Aorta (tissue), 5 donors: Measurements from ENCODE around the gene RABGGTB. TPM values are rescaled to one million over a fixed set of nuclear protein-coding genes. Genes with fewer than 3 reads are reported as not detected.
"Not testable (repeated sequence)": the region's sequence is repeated elsewhere in the genome, so short reads cannot be mapped to it uniquely, and the experiment has no call there.

Source experiments
- ATAC-seq: fragments of 200-7000 bp; cut with Tn5 transposase; one replicate; pipeline ENCODE4 v1.9.1; 2022; ENCODE audit warnings: moderate library complexity; ENCODE audit not compliant: low FRiP score
- DNase-seq, 2 donors: peaks; one replicate each; pipeline ENCODE4 v3.0.0-alpha.2; 2020
- H3K27ac ChIP-seq, 2 donors: one replicate each; pipeline ENCODE4 v1.5.1; 2013; ENCODE audit warnings: low read length in 2 of 2, mild to moderate bottlenecking in 2 of 2, moderate library complexity in 2 of 2, control low read depth in 1 of 2, inconsistent platforms in 1 of 2, low read depth in 1 of 2
- H3K27me3 ChIP-seq, 2 donors: one replicate each; pipeline ENCODE4 v1.6.1; 2013; ENCODE audit warnings: control low read depth in 1 of 2, low read length in 1 of 2, mild to moderate bottlenecking in 1 of 2, moderate library complexity in 1 of 2; ENCODE audit not compliant: insufficient read depth in 2 of 2, control insufficient read depth in 1 of 2
- H3K36me3 ChIP-seq, 2 donors: one replicate each; pipeline ENCODE4 v1.6.1; 2013; ENCODE audit warnings: control low read depth in 1 of 2, low read length in 1 of 2, mild to moderate bottlenecking in 1 of 2; ENCODE audit not compliant: insufficient read depth in 2 of 2, control insufficient read depth in 1 of 2
- H3K4me1 ChIP-seq, 2 donors: one replicate each; pipeline ENCODE4 v1.6.1; 2013; ENCODE audit warnings: low read length in 2 of 2, control low read depth in 1 of 2, mild to moderate bottlenecking in 1 of 2, moderate library complexity in 1 of 2; ENCODE audit not compliant: insufficient read depth in 2 of 2, control insufficient read depth in 1 of 2
- H3K4me3 ChIP-seq, 2 donors: one replicate each; pipeline ENCODE4 v1.5.1; 2013; ENCODE audit warnings: low read length in 2 of 2, control low read depth in 1 of 2, mild to moderate bottlenecking in 1 of 2
- H3K9me3 ChIP-seq: one replicate; pipeline ENCODE4 v1.6.1; 2013; ENCODE audit warnings: mild to moderate bottlenecking, low read length; ENCODE audit not compliant: control insufficient read depth
- WGBS, 2 donors: extraction: QIAGEN DNeasy Blood & Tissue Kit; methylation state at CpG; one replicate each; pipeline ENCODE4 v1.1.7; 2013; 5-methylcytosine and 5-hydroxymethylcytosine counted together
- intact Hi-C, 2 donors: fragments of 100-400 bp; cut with DNase I; formaldehyde crosslinking; loops; one replicate each; pipeline versions ENCODE4 v1.14.2 to v1.15.0; 2022
- polyA plus RNA-seq, 2 donors: library from polyadenylated mRNA; stranded (reverse); fragments of 200-250 nt; gene quantifications; one replicate each; pipeline ENCODE4 v1.2.3, GENCODE V29; 2013
- total RNA-seq, 2 donors: library from RNA; stranded (reverse); fragmentation: NEBNext Ultra II Directional; extraction: Animal tissue kit (Norgen Biotek cat#: 25700); gene quantifications; one replicate each; pipeline ENCODE4 v1.2.1, GENCODE V29; 2021
- donor health status: healthy with polysubstance abuse.
- donor health status: Bipolar disorder and iron deficiency.
- donor health status: DM: no; HTN: no; CAD: no.
- donor health status: DM: no; HTN: no; CAD: no.
- donor health status: DM: yes; HTN: yes; CAD: no.

RABGGTB gene
- total and polyA plus RNA-seq, 4 donors, result 53.2 to 77.3 (median 63.3) TPM

GRCh38 chr1:75797606-75798216 is 11.7 kb downstream of the RABGGTB start:
- ATAC-seq (no peak), DNase-seq (no peak)
- Histone ChIP-seq H3K4me3 (no peak overlapping the region), H3K9me3 (no peaks in the 10 kb centered on the region), H3K4me1 (no peaks in the 10 kb centered on the region), H3K27me3 (no peaks in the 10 kb centered on the region), H3K27ac (no peak overlapping the region), H3K36me3 (peaks cover 0 to 4% of the 10 kb centered on the region in 2 donors)
- WGBS, 2 donors, result 92 to 93% methylated on average over 13 of the region's 13 CpGs
- intact Hi-C loops, result no loop called here

GRCh38 chr1:75801480-75801879 is 15.4 kb downstream of the RABGGTB start:
- H3K4me3 ChIP-seq, intact Hi-C loops, DNase-seq, H3K9me3 ChIP-seq, ATAC-seq, H3K27ac ChIP-seq, H3K36me3 ChIP-seq, H3K4me1 ChIP-seq, H3K27me3 ChIP-seq: not testable (repeated sequence)
- 94 to 95% methylated on average over 2 of the region's 2 CpGs for WGBS, 2 donors

GRCh38 chr1:75808921-75809320 is 22.9 kb downstream of the RABGGTB start:
- Histone ChIP-seq H3K27ac (no peak overlapping the region), H3K4me1 (no peaks in the 10 kb centered on the region), H3K36me3 (no peaks in the 10 kb centered on the region), H3K9me3 (no peaks in the 10 kb centered on the region), H3K4me3 (no peak overlapping the region), H3K27me3 (no peaks in the 10 kb centered on the region)
- DNase-seq (no peak), ATAC-seq (no peak)
- intact Hi-C loops, result no loop called here
- WGBS, 2 donors, result 85 to 97% methylated on average over 4 of the region's 4 CpGs

GRCh38 chr1:75810113-75810512 is 24.1 kb downstream of the RABGGTB start:
- H3K36me3 ChIP-seq, DNase-seq, H3K4me1 ChIP-seq, intact Hi-C loops, H3K9me3 ChIP-seq, H3K27ac ChIP-seq, H3K4me3 ChIP-seq, ATAC-seq, H3K27me3 ChIP-seq: not testable (repeated sequence)
- WGBS, 2 donors, result 93 to 97% methylated on average over 3 of the region's 3 CpGs

GRCh38 chr1:75811211-75811981 is 25.3 kb downstream of the RABGGTB start:
- Histone ChIP-seq H3K27ac (no peak overlapping the region), H3K4me3 (no peak overlapping the region), H3K4me1 (no peaks in the 10 kb centered on the region), H3K36me3 (no peaks in the 10 kb centered on the region), H3K27me3 (no peaks in the 10 kb centered on the region), H3K9me3 (no peaks in the 10 kb centered on the region)
- WGBS, 2 donors, result 36 to 37% methylated on average over 1 of the region's 1 CpG
- ATAC-seq (no peak), DNase-seq (no peak)
- intact Hi-C loops, result no loop called here

DNA sequence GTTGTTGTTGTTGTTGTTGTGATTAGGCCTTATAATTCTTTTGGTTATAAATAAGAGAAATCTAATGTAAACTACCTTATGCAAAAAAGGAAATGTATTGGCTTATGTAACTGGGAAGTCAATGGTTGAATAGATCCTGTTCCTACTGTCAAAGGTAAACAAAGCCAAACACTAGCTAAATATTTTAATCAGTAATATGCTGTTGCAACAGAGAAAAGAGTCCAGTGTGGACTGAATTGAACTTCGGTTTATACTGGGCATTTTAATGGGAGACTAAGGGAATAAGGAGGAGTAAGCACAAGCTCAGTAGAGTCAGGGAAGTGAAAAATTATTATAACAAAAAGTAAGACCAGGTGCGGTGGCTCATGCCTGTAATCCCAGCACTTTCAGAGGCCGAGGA is 26.0 kb downstream of the RABGGTB start:
- WGBS, 2 donors, result 74 to 88% methylated on average over 3 of the region's 3 CpGs
- intact Hi-C loops, result no loop called here
- Histone ChIP-seq H3K4me3 (no peak overlapping the region), H3K4me1 (no peaks in the 10 kb centered on the region), H3K9me3 (no peaks in the 10 kb centered on the region), H3K27me3 (no peaks in the 10 kb centered on the region), H3K36me3 (no peaks in the 10 kb centered on the region), H3K27ac (no peak overlapping the region)
- ATAC-seq (no peak), DNase-seq (no peak)

GRCh38 chr1:75823596-75823995 is 37.5 kb downstream of the RABGGTB start:
- H3K4me1 ChIP-seq, H3K27ac ChIP-seq, H3K36me3 ChIP-seq, H3K9me3 ChIP-seq, intact Hi-C loops, ATAC-seq, H3K4me3 ChIP-seq, H3K27me3 ChIP-seq, DNase-seq: not testable (repeated sequence)
- WGBS, 2 donors, result 74 to 79% methylated on average over 1 of the region's 1 CpG

DNA sequence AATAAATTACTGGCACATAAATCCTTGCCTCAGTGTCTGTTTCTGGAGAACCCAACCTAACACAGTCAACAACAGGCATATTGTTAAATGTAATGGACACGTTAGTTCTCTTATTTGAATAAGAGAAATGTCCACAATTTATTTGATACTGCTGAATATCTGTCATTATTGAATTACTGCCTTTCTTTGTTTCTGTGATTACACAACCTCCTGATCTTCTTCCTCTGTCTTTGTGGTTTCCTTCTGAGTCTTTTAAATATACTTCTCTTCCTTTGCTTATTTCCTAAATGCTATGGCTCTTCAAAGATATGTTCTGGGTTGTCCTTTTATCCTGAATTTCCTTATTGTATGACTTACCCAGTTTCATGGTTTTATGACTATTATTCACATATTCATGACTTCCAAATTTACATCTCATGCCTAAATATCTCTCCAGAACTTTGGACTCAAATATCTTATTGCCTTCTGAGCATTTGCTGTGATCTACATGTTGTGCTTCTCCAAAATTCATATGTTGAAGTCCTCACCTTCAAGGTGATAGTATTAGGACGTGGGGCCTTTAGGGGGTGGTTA is 50.6 kb downstream of the RABGGTB start:
- no peaks in the 10 kb centered on the region for H3K9me3 ChIP-seq
- 61 to 69% methylated on average over 2 of the region's 2 CpGs for WGBS, 2 donors
- intact Hi-C loops, result loop anchor here in 1 of 2 donors (10.0 kb wide), 1 partner anchor 1002 kb away; no protein-coding TSS in a partner anchor
- ATAC-seq (no peak), DNase-seq (no peak)
- H3K4me3 ChIP-seq, result no peak overlapping the region
- no peaks in the 10 kb centered on the region for H3K4me1 ChIP-seq
- no peaks in the 10 kb centered on the region for H3K36me3 ChIP-seq
- H3K27ac ChIP-seq, result no peak overlapping the region
- H3K27me3 ChIP-seq, result no peaks in the 10 kb centered on the region
